HG03565 (cell line): Measurements from ENCODE around the gene ABLIM2.

Source experiments
- ATAC-seq: cut with Tn5 transposase; IDR thresholded peaks from one replicate; pipeline ENCODE4 v1.9.1; 2021; ENCODE audit warnings: mild to moderate bottlenecking, moderate library complexity; ENCODE audit not compliant: unreplicated experiment

The ABLIM2 gene

GRCh38 chr4:7989654-7990053 lies 169.0 kb downstream of the ABLIM2 start:
- ATAC-seq, result no peak

- ATAC-seq, result no peak
Observed at GRCh38 chr4:7988437-7988836, 170.2 kb downstream of the ABLIM2 start.

GRCh38 chr4:7987148-7987989 lies 171.2 kb downstream of the ABLIM2 start:
- ATAC-seq, result peak; percentile 72

- no peak for ATAC-seq
Observed at GRCh38 chr4:7985891-7986441, 172.6 kb downstream of the ABLIM2 start.

GRCh38 chr4:7985072-7985471 lies 173.5 kb downstream of the ABLIM2 start:
- ATAC-seq, result no peak

- no peak for ATAC-seq
Observed at GRCh38 chr4:7984286-7984925, 174.2 kb downstream of the ABLIM2 start.

- no peak for ATAC-seq
Observed at GRCh38 chr4:7983296-7983695, 175.3 kb downstream of the ABLIM2 start.

- no peak for ATAC-seq
Observed at GRCh38 chr4:7981738-7982394, 176.7 kb downstream of the ABLIM2 start.

GRCh38 chr4:7980036-7980435 lies 178.6 kb downstream of the ABLIM2 start:
- no peak for ATAC-seq

- ATAC-seq, result no peak
Observed at GRCh38 chr4:7979652-7979968, 179.0 kb downstream of the ABLIM2 start.

GRCh38 chr4:7978907-7979651 lies 179.5 kb downstream of the ABLIM2 start:
- no peak for ATAC-seq

- no peak for ATAC-seq
Observed at GRCh38 chr4:7978489-7978888, 180.1 kb downstream of the ABLIM2 start.

- no peak for ATAC-seq
Observed at GRCh38 chr4:7976634-7977033, 182.0 kb downstream of the ABLIM2 start.

- ATAC-seq, result no peak
Observed at GRCh38 chr4:7976025-7976424, 182.6 kb downstream of the ABLIM2 start.

- no peak for ATAC-seq
Observed at GRCh38 chr4:7974425-7974824, 184.2 kb downstream of the ABLIM2 start.

- no peak for ATAC-seq
Observed at GRCh38 chr4:7973545-7973981, 185.1 kb downstream of the ABLIM2 start.

GRCh38 chr4:7971881-7972500 lies 186.6 kb downstream of the ABLIM2 start:
- ATAC-seq, result no peak

GRCh38 chr4:7971159-7971631 lies 187.4 kb downstream of the ABLIM2 start:
- no peak for ATAC-seq

- ATAC-seq, result no peak
Observed at GRCh38 chr4:7970361-7970946, 188.2 kb downstream of the ABLIM2 start.
